DMS114 treated with DMSO at 0.1 percent for 48 hours (cell line): ENCODE measurements around the gene ADAMTS12.

Source experiments
- DNase-seq: peaks from one replicate; lab custom pipeline; 2025; ENCODE audit not compliant: unreplicated experiment; lab: John Stamatoyannopoulos, UW

Gene ADAMTS12

DNA sequence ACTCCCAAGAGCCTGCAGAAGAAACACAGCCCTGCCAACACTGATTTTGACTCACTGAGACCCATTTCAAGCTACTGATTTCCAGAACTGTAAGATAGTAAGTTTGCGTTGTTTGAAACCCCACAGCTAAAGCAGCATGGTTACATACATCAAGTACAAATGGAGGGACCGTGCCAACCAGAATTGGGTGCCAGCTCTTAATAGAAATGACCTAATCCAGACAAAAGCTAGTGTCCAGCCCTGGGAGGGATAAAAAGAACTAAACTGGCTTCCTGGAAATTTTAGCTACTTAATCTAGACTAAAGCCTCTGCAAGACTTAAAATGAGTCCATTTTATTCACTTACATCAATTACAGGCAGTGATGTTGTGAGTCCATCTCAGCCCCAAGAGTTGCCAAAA lies 122.6 kb downstream of the ADAMTS12 start:
- DNase-seq, result no peak

DNA sequence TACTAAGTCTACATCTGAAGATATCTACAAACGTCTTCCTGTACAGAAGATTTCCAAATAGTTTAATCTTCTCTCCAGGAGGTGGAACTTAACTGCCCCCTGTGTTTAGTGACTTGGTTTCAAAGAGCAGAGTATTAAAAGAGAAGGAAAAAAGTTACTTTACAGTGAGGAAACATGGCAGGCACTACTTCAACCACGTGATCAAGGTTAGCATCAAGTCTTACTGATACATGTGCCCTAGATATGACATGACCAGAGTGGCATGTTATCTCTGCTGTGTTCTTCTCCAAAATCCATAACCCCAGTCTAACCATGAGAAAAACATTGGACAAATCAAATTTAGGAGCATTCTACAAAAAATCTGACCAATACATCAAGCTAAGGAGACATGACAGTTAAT lies 125.8 kb downstream of the ADAMTS12 start:
- DNase-seq, result no peak

DNA sequence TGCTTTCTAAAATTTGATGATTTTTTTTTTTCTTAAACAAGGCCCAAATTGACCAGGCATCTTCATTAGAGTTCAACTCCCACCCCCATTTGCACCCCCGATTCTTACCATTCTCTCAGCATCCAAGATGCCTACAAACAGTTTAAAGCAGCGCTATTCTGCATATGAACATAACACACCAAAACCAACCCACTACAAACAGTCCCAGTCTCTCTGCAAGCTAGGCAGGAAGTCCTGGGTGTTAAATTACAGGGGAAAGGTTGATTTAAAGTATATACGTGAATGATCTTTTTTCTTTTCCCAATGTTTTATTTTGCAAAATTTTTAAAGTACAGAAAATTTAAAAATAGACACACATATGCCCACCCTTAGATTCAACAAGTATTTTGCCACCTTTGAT lies 127.0 kb downstream of the ADAMTS12 start:
- no peak for DNase-seq

DNA sequence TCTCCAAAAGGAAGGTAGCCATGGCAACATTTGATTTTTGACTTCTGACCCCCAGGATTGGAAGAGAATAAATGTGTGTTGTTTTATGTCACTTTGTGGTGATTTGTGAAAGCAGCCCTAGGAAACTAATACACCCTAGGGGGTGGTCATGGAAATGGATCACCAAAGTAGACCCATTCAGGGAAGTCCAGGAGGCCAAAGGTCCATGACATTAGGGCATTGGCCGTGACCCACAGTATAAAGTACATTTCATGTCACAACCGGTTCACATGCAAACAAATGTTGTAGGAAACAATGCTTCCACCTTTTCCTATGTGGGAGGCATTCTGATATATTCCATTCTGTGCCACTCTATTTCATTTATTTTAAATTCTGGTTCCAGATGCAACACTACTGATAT lies 128.4 kb downstream of the ADAMTS12 start:
- no peak for DNase-seq

DNA sequence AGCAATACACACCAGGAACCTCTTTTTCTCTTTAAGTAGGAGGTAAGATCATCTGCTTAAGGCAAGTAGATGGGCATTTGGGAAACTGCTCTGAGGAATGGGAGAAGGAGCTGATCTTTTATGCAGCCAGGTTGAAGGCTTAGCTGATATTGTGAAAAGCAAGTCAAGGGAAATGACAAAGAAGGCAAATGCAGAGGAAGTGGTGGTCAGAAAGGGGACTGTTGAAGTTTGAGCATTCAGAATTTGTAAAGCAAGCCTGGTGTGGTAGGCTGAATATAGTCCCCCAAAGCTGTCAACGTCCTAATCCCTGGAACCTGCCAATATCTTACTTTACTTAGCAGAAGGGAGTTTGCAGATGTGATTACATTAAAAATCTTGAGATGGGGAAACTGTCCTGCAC lies 128.9 kb downstream of the ADAMTS12 start:
- DNase-seq, result no peak

DNA sequence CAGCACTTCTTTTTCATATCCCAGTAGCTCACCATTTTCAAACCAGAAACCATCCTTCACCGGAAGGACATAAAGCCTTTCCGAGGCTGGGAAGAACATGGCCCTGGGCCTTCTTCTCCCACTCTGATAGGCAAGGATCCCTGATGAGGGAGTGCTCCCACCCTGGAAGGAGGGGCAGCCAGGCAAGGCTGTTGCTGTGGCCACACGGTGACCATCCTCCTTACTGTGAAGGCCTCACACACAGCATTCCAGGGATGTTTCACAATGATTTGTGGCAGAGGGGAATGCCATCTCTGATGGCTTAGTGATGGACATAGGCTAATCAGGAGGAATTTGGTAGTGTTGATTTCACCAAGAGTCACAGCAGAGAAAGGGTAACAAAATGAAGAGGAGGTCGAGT lies 130.7 kb downstream of the ADAMTS12 start:
- no peak for DNase-seq

DNA sequence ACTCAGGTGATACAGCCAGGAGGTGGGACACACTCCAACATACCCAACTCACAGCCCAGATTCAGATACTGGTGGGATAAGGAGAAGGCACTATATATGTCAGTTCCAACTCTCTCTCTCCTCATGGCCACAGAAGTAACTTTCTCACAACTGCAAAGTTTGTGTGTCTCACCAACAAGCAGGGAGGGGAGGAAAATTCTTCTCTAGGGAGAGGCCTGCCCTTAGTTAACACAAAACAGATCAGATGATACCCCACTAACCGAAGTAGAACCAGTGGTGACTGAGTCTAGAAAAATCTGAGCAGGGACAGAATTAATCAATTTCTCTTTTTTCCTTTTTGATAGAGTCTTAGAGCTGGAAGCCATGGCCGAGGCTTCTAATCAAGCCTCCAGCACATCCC lies 133.1 kb downstream of the ADAMTS12 start:
- no peak for DNase-seq

DNA sequence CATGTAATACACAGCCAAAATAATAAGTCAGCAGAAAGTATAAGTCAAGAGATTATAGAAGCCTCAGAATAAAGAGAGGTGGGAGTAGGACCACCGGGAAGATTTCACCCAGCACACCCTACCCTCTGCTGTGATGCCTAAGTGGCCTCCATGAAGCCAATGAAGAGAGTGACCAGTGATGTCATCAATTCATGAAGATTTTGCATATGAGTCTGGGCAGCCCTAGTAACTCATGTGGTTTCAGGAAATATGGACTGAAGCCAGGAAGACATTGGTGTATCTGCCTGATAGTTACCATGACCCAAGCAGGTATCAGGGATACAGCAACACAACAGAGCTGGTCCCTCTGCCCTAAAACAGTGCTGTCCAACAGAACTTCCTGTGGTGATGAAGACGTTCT lies 135.3 kb downstream of the ADAMTS12 start:
- no peak for DNase-seq

DNA sequence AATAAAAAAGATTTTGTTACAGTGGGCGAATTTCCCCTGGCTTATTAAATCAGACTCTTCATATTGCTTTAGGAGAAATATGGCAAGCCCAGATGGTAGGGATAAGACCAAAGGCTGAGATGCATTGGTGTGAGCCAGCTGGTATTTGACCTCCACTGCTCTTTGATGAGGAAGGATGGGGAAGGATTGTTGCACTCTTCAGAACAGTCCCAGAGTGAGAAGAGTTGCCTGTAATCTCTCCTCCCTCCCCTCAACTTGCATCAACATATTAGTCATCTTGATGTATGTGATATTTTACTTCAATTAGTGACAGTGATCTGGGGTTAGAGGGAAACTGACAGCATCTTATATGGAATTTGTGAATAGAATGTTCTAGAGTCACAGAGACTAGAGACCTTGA lies 136.6 kb downstream of the ADAMTS12 start:
- DNase-seq, result no peak

DNA sequence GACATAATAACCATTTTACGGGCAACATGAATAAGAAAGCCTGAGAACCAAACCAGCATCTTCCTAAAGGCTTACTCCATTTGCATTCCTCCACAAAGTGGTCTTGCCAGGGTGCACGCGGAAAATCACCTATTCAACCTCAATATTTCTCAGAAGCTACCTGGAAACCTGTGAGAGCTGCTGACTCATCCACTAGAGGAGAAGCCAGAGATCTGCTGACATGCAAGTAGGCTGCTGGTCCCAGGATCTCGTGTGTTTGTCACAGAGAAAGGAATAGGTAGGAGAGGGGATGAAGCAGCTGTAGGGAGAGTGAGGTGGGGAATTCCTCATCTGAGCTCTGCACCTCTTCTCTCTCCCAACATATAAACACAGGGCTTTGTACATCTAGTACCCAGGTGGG lies 138.1 kb downstream of the ADAMTS12 start:
- DNase-seq, result no peak

DNA sequence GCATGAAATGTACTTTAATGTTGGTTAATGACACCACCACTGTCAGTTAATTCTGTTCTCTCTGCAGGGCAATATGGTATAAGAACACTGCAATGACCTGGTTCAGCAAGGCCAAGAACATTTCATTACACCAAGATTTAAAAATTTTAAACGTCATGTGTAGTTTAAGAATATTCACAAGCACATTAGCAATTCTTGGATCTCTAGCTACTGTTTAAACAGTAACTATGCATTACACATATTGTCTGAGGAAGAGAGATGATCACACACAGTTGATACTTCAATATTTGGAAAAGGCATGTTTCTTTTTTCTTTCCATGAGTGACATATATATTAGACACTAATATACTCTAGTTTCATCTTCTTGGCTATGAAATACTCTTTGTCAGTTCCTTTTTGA lies 143.0 kb downstream of the ADAMTS12 start:
- DNase-seq, result no peak

DNA sequence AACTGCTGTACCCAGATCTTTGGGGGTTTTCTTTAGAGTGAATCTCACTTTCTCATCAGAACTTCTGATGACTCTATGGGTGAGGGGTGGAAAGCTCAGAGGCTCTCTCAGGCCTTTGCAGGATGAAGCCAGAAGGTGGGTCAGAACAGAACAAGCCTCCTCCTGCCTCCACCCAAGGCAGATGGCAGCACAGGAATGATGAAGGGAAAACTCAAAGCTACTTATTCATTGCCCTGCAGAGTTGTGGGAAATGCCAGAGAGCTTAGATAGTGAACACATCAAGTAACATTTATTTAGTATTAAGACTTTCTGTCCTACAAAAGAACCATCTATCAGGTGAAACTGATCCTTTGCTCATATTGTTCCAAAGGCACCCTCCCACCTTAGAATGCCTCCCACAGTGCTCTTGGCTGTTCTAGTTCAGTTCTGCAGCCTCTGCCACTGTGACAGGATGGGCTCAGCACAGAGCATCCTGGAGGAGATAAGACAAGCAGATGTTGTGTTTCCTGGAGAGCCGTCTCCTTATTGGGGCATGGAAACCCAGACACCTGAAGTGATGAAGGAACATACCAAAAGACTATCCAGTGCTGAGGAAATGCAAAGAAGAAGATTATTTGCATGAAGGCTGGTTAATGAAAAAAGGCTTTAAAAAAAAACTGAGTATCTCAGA lies 146.6 kb downstream of the ADAMTS12 start:
- no peak for DNase-seq

DNA sequence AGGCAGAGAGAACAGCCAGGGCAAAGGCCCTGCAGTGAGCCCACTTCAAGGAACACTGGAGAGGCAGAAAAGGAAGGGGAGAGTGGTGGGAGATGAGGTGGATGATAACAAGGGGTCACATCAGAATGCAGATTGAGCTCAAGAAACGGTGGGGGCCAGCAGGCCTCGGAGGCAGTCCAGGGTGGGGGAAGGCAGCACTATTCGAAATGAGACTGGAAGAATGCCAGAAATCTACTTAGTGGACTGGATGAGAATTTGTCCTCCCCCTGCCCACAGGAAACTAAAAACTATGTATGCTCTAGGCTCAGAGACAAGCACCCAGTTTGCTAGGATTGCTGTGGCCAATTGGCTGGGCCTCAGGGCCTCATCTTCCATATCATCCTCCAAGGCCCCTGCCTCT lies 148.7 kb downstream of the ADAMTS12 start:
- DNase-seq, result no peak

DNA sequence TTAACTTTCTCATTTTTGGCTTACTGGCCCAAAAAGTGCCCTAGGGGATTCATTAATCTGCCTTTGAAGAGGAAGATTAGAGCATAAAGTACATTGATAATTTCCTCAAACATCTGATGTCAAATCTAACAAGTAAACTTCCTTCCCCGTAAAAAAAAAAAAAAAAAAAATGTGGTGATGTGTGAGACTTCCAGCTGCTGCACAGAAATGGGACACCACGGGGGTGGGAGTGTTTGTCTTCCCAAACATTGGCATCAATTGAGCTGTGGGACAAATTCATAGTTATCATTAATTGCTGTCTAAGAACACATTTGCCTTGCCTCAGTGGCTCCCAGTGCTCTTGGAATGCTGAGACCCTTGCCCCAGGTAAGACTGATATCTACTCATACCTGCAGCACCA lies 149.6 kb downstream of the ADAMTS12 start:
- DNase-seq, result no peak

DNA sequence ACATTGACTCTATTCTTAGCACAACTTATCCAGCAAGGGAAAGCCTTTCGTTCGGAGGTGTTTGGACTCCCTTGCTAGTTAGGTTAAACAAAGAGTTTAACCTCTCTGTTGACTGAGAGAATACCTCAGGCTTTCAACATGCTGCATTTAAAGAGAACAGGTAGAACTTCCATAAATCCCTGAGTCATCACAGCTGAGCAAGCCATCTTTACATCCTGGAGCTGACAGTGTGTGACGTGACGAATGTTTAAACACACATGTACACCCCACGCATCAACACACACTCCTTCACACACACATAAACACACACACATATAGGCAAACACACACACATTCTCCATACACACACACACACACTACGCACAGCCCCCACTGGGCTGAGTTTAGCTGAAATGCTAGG lies 152.8 kb downstream of the ADAMTS12 start:
- no peak for DNase-seq

DNA sequence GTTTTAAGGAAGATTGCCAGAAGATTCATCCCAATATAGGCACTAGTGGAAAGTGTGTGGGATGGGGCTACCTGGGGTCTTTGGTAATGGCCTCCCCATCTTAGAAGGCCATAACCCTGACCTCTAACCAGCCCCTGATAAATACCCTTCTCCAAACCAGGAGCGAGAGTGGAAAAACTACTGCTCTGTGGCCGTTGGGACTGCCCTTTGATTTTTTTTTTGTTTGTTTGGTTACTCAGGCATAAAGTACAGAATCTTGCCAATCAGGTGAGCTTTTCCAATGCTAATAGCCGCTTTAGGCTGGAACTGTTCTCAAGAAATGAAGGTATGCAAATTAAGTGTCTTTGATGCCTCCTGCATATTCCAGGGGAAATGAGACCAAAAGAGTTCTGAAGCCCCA lies 153.7 kb downstream of the ADAMTS12 start:
- DNase-seq, result no peak

DNA sequence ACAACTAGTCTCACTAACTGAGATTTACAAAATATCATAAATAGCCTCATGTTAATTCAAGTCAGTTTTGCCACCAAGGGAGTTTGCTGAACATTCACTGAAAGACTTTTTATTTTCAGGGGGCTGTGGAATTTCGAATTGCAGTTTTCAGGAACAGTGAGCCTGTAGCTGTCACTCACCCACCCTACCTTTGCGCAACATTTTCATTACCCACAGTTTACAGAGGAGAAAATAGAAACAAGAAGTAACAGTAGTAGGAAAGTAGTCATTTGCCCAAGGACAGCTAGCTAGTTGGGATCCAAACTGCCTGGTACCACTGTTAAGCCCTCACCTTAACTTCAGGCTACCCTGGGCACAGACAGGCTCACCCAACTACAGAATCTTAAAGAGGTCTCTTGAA lies 154.1 kb downstream of the ADAMTS12 start:
- no peak for DNase-seq

DNA sequence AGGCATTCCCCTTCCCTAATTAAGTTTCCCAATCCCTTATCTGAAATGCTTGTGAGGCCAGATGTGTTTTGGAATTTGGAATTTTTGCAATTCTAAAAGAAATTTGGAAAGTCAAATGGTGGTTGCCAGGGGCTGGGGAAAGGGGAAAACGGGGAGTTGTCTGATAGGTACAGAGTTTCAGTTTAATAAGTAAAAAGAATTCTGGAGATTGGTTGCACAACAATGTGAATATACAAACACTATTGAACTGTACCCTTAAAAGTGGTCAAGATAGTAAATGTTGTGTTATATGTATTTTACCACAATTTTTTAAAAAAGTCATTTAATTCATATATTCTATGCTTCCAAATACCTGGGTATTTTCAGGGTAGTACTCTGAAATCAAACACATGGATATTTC lies 154.5 kb downstream of the ADAMTS12 start:
- no peak for DNase-seq

DNA sequence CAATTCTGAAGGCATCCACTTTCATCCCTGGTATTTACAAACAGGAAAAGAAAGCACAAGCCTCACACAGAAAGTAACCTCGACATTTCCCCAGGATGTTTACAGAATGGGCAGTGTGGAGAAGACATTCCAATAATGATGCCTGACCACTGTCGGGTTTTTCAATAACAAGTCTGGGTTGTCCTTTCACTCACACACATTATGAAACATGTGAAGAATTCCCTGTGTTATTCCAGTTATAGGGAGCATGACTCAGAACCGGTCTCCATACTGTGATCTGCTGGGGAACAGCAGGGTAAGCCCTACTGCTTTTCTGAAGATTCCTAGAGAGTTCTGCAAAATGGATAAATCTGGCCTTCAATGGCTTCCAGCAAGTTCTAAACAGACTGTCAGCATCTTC lies 155.3 kb downstream of the ADAMTS12 start:
- DNase-seq, result no peak

DNA sequence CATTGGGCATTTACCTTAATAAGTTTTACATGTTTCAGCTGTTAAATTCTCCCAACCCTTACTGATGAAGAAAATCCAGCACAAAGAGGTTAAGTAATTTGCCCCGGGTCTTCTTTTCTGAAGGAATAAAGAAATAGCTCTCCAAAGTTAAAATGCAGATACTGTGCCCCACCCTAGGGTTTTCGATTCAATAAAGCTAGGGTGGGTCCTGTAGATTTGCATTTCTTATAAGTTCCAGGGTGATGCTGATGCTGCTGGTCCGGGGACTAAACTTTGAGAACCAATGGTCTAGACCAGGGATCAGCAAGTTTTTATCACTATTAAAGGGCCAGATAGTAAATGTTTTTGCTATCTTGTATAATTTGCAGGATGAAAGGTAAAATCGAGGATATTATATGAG lies 156.7 kb downstream of the ADAMTS12 start:
- DNase-seq, result no peak

DNA sequence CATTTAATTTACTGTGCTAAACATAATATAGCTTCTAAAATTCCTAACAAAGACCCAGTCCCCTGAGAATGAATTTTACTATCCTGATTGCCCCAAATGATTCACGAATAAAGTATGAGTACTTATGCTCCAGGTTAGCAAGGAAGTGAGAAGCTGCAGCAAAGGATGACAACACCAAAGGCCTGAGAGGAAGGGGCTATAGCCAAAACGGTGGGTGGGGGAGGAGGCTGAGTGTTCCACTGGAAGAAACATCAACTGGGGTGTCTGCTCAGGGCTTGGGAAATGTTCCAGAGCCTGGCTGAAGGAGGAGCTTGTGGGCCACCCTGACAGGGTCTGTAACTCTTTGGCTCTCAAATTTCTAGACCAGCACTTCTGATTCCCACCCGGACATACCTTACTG lies 157.3 kb downstream of the ADAMTS12 start:
- no peak for DNase-seq

DNA sequence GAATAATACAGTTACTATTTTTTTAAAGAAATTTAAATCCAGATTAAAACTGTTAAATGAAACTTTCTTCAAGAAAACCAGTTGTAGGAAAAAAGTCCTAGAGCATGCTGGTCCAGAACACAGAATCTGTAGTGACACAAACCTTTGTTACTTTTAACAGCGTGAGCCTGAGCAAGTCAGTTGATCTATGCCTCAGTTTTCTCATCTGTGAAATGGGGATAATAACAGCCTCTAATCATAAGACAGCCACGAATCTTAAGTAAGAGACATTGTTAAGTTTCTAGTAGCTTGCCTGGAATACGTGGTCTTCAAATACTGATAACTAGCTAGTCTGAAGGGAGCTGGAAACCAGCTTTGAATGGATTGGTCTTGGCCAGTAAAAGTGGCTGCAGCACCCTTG lies 158.6 kb downstream of the ADAMTS12 start:
- no peak for DNase-seq

DNA sequence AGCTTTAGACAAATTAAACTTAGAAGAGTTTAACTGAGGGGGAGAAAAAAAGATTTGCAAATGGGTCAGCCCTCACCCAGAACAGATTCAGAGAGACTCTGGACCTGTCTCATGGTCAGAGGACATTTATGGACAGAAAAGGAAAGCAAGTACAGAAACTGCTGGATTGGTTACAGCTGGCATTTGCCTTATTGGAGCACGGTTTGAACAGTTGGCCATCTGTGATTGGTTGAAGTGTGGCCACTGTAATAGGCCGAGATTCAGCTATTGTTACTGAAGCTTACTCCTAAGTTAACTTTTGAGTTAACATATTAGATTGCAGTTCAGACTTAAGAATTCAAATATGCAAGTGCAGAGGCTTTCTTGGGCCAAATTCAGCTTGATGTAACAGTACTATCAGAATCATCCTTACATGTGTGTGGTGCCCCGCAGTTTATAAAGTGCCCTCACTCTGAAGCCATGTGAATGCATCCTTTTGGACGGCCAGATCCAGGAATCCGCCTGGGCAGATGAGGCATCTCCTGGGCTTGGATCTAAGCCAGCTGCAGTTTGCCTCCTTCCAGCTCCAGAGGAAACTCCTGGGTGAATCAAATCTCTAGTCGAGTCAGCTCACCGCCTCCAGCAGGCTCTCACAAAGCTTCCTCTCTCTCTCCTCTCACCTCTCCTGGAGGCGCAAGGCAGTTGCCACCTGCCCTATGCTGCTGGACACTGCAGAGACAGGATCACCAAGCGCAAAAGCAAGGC lies 165.2 kb downstream of the ADAMTS12 start:
- no peak for DNase-seq
